ENCODE data around the gene CLVS2.

The CLVS2 gene

GRCh38 chr6:123089226-123089625 lies 93.2 kb downstream of the CLVS2 start:
- Histone ChIP-seq H3K27ac (ENCODE audit: low read depth, low read length) (no peak overlapping the region), H2AK5ac (ENCODE audit: low read length) (no peak overlapping the region), H2BK15ac (replicated peaks; ENCODE audit: low read depth) (no peak overlapping the region), H3K79me2 (ENCODE audit: control insufficient read depth, insufficient read depth, low read length) (no peaks in the 10 kb centered on the region), H3K23ac (ENCODE audit: low read length) (no peak overlapping the region), H3K9ac (ENCODE audit: low read length) (no peak overlapping the region), H4K8ac (ENCODE audit: low read depth, low read length) (no peak overlapping the region), H3K18ac (ENCODE audit: low read length) (no peak overlapping the region), H3K56ac (ENCODE audit: low read length) (no peak overlapping the region), H3K36me3 (ENCODE audit: control insufficient read depth, insufficient read depth, low read length) (no peaks in the 10 kb centered on the region), H3K79me1 (ENCODE audit: low read length) (no peaks in the 10 kb centered on the region), H3K4me1 (ENCODE audit: control insufficient read depth, low read depth, low read length) (no peaks in the 10 kb centered on the region), H3K4ac (ENCODE audit: low read depth, low read length) (no peak overlapping the region), H2BK5ac (ENCODE audit: low read length) (no peak overlapping the region), H4K5ac (ENCODE audit: low read length) (no peak overlapping the region), H3K4me2 (ENCODE audit: low read length) (no peak overlapping the region), H3K27me3 (ENCODE audit: insufficient read depth, low read length, poor library complexity) (no peaks in the 10 kb centered on the region), H2BK120ac (ENCODE audit: low read depth, low read length) (no peak overlapping the region), H3K4me3 (ENCODE audit: low read length) (no peak overlapping the region)
- WGBS (ENCODE audit: extremely low coverage, insufficient coverage, low lambda C conversion rate): no CpG with 5 or more reads among the region's 1 CpG
- no peak for DNase-seq

GRCh38 chr6:123091091-123091895 lies 95.3 kb downstream of the CLVS2 start:
- no CpG with 5 or more reads among the region's 2 CpGs for WGBS (ENCODE audit: extremely low coverage, insufficient coverage, low lambda C conversion rate)
- H3K27ac ChIP-seq (ENCODE audit: low read depth, low read length): no peak overlapping the region
- H4K5ac ChIP-seq (ENCODE audit: low read length): no peak overlapping the region
- H3K4me1 ChIP-seq (ENCODE audit: control insufficient read depth, low read depth, low read length): no peaks in the 10 kb centered on the region
- H3K79me2 ChIP-seq (ENCODE audit: control insufficient read depth, insufficient read depth, low read length): no peaks in the 10 kb centered on the region
- H2AK5ac ChIP-seq (ENCODE audit: low read length): no peak overlapping the region
- no peak overlapping the region for H3K9ac ChIP-seq (ENCODE audit: low read length)
- no peak overlapping the region for H3K23ac ChIP-seq (ENCODE audit: low read length)
- no peak overlapping the region for H3K4me3 ChIP-seq (ENCODE audit: low read length)
- no peak overlapping the region for H2BK120ac ChIP-seq (ENCODE audit: low read depth, low read length)
- no peak overlapping the region for H3K4me2 ChIP-seq (ENCODE audit: low read length)
- H2BK5ac ChIP-seq (ENCODE audit: low read length): no peak overlapping the region
- H3K18ac ChIP-seq (ENCODE audit: low read length): no peak overlapping the region
- no peak overlapping the region for H3K56ac ChIP-seq (ENCODE audit: low read length)
- no peaks in the 10 kb centered on the region for H3K27me3 ChIP-seq (ENCODE audit: insufficient read depth, low read length, poor library complexity)
- no peak overlapping the region for H2BK15ac ChIP-seq (replicated peaks; ENCODE audit: low read depth)
- no peak for DNase-seq
- no peak overlapping the region for H3K4ac ChIP-seq (ENCODE audit: low read depth, low read length)
- H3K36me3 ChIP-seq (ENCODE audit: control insufficient read depth, insufficient read depth, low read length): no peaks in the 10 kb centered on the region
- H3K79me1 ChIP-seq (ENCODE audit: low read length): no peaks in the 10 kb centered on the region
- H4K8ac ChIP-seq (ENCODE audit: low read depth, low read length): no peak overlapping the region

- no peak overlapping the region for H4K8ac ChIP-seq (ENCODE audit: low read depth, low read length)
- no peak overlapping the region for H3K27ac ChIP-seq (ENCODE audit: low read depth, low read length)
These were observed 95.8 kb downstream of the CLVS2 start for GRCh38 chr6:123091896-123092271.

DNA sequence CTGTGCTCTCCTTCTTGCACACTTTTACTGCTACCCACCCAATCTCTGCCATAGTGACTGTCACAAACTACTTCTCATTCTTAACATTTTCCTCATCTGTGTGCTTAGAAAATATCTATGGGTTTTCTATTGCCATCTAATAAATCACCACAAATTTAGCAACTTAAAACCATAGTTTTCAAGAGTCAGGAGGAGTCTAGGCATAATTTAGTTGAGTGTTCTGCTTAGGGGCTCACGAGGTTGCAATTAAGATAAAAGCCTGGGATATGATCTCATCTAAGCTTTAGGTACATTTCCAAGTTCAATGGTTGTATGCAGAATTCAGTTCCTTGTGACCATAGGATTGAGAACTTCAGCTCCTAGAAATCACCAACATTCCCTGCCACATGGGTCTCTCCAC lies 98.8 kb downstream of the CLVS2 start:
- H2BK15ac ChIP-seq (replicated peaks; ENCODE audit: low read depth): no peak overlapping the region
- H3K23ac ChIP-seq (ENCODE audit: low read length): no peak overlapping the region
- H3K4ac ChIP-seq (ENCODE audit: low read depth, low read length): no peak overlapping the region
- H4K5ac ChIP-seq (ENCODE audit: low read length): no peak overlapping the region
- no peak for DNase-seq
- no peak overlapping the region for H3K18ac ChIP-seq (ENCODE audit: low read length)
- no peak overlapping the region for H2BK120ac ChIP-seq (ENCODE audit: low read depth, low read length)
- H3K4me1 ChIP-seq (ENCODE audit: control insufficient read depth, low read depth, low read length): no peaks in the 10 kb centered on the region
- no peaks in the 10 kb centered on the region for H3K79me2 ChIP-seq (ENCODE audit: control insufficient read depth, insufficient read depth, low read length)
- H3K79me1 ChIP-seq (ENCODE audit: low read length): no peaks in the 10 kb centered on the region
- no peak overlapping the region for H3K9ac ChIP-seq (ENCODE audit: low read length)
- H2BK5ac ChIP-seq (ENCODE audit: low read length): no peak overlapping the region
- no peak overlapping the region for H3K4me3 ChIP-seq (ENCODE audit: low read length)
- H2AK5ac ChIP-seq (ENCODE audit: low read length): no peak overlapping the region
- WGBS (ENCODE audit: extremely low coverage, insufficient coverage, low lambda C conversion rate): no CpG with 5 or more reads among the region's 1 CpG
- no peak overlapping the region for H3K56ac ChIP-seq (ENCODE audit: low read length)
- H3K27ac ChIP-seq (ENCODE audit: low read depth, low read length): no peak overlapping the region
- no peak overlapping the region for H4K8ac ChIP-seq (ENCODE audit: low read depth, low read length)
- H3K27me3 ChIP-seq (ENCODE audit: insufficient read depth, low read length, poor library complexity): no peaks in the 10 kb centered on the region
- H3K4me2 ChIP-seq (ENCODE audit: low read length): no peak overlapping the region
- H3K36me3 ChIP-seq (ENCODE audit: control insufficient read depth, insufficient read depth, low read length): no peaks in the 10 kb centered on the region

More at GRCh38 chr6:123091896-123092271, 95.8 kb downstream of the CLVS2 start:
- Histone ChIP-seq H3K56ac (ENCODE audit: low read length) (no peak overlapping the region), H2BK120ac (ENCODE audit: low read depth, low read length) (no peak overlapping the region), H2AK5ac (ENCODE audit: low read length) (no peak overlapping the region), H3K4me2 (ENCODE audit: low read length) (no peak overlapping the region), H4K5ac (ENCODE audit: low read length) (no peak overlapping the region), H3K18ac (ENCODE audit: low read length) (no peak overlapping the region), H3K36me3 (ENCODE audit: control insufficient read depth, insufficient read depth, low read length) (no peaks in the 10 kb centered on the region), H3K23ac (ENCODE audit: low read length) (no peak overlapping the region), H3K27me3 (ENCODE audit: insufficient read depth, low read length, poor library complexity) (no peaks in the 10 kb centered on the region), H2BK15ac (replicated peaks; ENCODE audit: low read depth) (no peak overlapping the region), H3K4ac (ENCODE audit: low read depth, low read length) (no peak overlapping the region), H3K79me1 (ENCODE audit: low read length) (no peaks in the 10 kb centered on the region), H3K9ac (ENCODE audit: low read length) (no peak overlapping the region), H2BK5ac (ENCODE audit: low read length) (no peak overlapping the region), H3K79me2 (ENCODE audit: control insufficient read depth, insufficient read depth, low read length) (no peaks in the 10 kb centered on the region), H3K4me3 (ENCODE audit: low read length) (no peak overlapping the region), H3K4me1 (ENCODE audit: control insufficient read depth, low read depth, low read length) (no peaks in the 10 kb centered on the region)
- DNase-seq: no peak

GRCh38 chr6:123105561-123105960 lies 109.5 kb downstream of the CLVS2 start:
- H3K23ac ChIP-seq (ENCODE audit: low read length): no peak overlapping the region
- DNase-seq: no peak
- no peak overlapping the region for H2AK5ac ChIP-seq (ENCODE audit: low read length)
- WGBS (ENCODE audit: extremely low coverage, insufficient coverage, low lambda C conversion rate): no CpG with 5 or more reads among the region's 1 CpG
- no peak overlapping the region for H3K4ac ChIP-seq (ENCODE audit: low read depth, low read length)
- H3K18ac ChIP-seq (ENCODE audit: low read length): no peak overlapping the region
- no peaks in the 10 kb centered on the region for H3K79me2 ChIP-seq (ENCODE audit: control insufficient read depth, insufficient read depth, low read length)
- no peaks in the 10 kb centered on the region for H3K36me3 ChIP-seq (ENCODE audit: control insufficient read depth, insufficient read depth, low read length)
- no peaks in the 10 kb centered on the region for H3K4me1 ChIP-seq (ENCODE audit: control insufficient read depth, low read depth, low read length)
- no peak overlapping the region for H3K4me2 ChIP-seq (ENCODE audit: low read length)
- no peak overlapping the region for H4K8ac ChIP-seq (ENCODE audit: low read depth, low read length)
- no peak overlapping the region for H2BK15ac ChIP-seq (replicated peaks; ENCODE audit: low read depth)
- H3K56ac ChIP-seq (ENCODE audit: low read length): no peak overlapping the region
- no peak overlapping the region for H4K5ac ChIP-seq (ENCODE audit: low read length)
- H3K9ac ChIP-seq (ENCODE audit: low read length): no peak overlapping the region
- H3K27me3 ChIP-seq (ENCODE audit: insufficient read depth, low read length, poor library complexity): no peaks in the 10 kb centered on the region
- no peak overlapping the region for H3K27ac ChIP-seq (ENCODE audit: low read depth, low read length)
- H3K4me3 ChIP-seq (ENCODE audit: low read length): no peak overlapping the region
- no peak overlapping the region for H2BK120ac ChIP-seq (ENCODE audit: low read depth, low read length)
- no peak overlapping the region for H2BK5ac ChIP-seq (ENCODE audit: low read length)
- H3K79me1 ChIP-seq (ENCODE audit: low read length): no peaks in the 10 kb centered on the region

- Histone ChIP-seq H3K79me1 (ENCODE audit: low read length) (no peaks in the 10 kb centered on the region), H3K4me3 (ENCODE audit: low read length) (no peak overlapping the region), H2AK5ac (ENCODE audit: low read length) (no peak overlapping the region), H2BK5ac (ENCODE audit: low read length) (no peak overlapping the region), H3K4me1 (ENCODE audit: control insufficient read depth, low read depth, low read length) (no peaks in the 10 kb centered on the region), H3K56ac (ENCODE audit: low read length) (no peak overlapping the region), H3K79me2 (ENCODE audit: control insufficient read depth, insufficient read depth, low read length) (no peaks in the 10 kb centered on the region), H3K36me3 (ENCODE audit: control insufficient read depth, insufficient read depth, low read length) (no peaks in the 10 kb centered on the region), H3K4me2 (ENCODE audit: low read length) (no peak overlapping the region), H3K9ac (ENCODE audit: low read length) (no peak overlapping the region), H3K4ac (ENCODE audit: low read depth, low read length) (no peak overlapping the region), H4K5ac (ENCODE audit: low read length) (no peak overlapping the region), H4K8ac (ENCODE audit: low read depth, low read length) (no peak overlapping the region), H3K27me3 (ENCODE audit: insufficient read depth, low read length, poor library complexity) (no peaks in the 10 kb centered on the region), H3K23ac (ENCODE audit: low read length) (no peak overlapping the region), H3K18ac (ENCODE audit: low read length) (no peak overlapping the region), H3K27ac (ENCODE audit: low read depth, low read length) (no peak overlapping the region), H2BK15ac (replicated peaks; ENCODE audit: low read depth) (no peak overlapping the region), H2BK120ac (ENCODE audit: low read depth, low read length) (no peak overlapping the region)
- no CpG with 5 or more reads among the region's 7 CpGs for whole genome bisulfite sequencing (ENCODE audit: extremely low coverage, insufficient coverage, low lambda C conversion rate)
- no peak for DNase-seq
These were observed 120.3 kb downstream of the CLVS2 start for GRCh38 chr6:123116370-123116769.

Measured in mesendoderm (in vitro differentiated cells).